Astrocyte (in vitro differentiated cells and primary cell): ENCODE data around the gene PLXDC2. TPM values are rescaled to one million over a fixed set of nuclear protein-coding genes. Genes with fewer than 3 reads are reported as not detected.
"Not testable (repeated sequence)": the region's sequence is repeated elsewhere in the genome, so short reads cannot be mapped to it uniquely, and the experiment has no call there.

Experiments used
- DNase-seq: peaks from one replicate; pipeline ENCODE4 v3.0.0-alpha.2; 2010; ENCODE audit warnings: low read depth
- FAIRE-seq: peaks from 2 replicates; lab custom pipeline; 2011; peaks lifted over from hg19 to GRCh38; lab: Jason Lieb, UNC
- H2AFZ ChIP-seq: 2 replicates; pipeline ENCODE4 v1.6.0; 2012; ENCODE audit warnings: low read depth, low read length, inconsistent platforms
- H3K27ac ChIP-seq: 2 replicates; pipeline ENCODE4 v1.5.1; 2011; ENCODE audit warnings: low read depth, low read length, inconsistent platforms
- H3K27me3 ChIP-seq: 2 replicates; pipeline ENCODE4 v1.6.0; 2011; ENCODE audit warnings: low read length, inconsistent platforms; ENCODE audit not compliant: insufficient read depth
- H3K36me3 ChIP-seq: 2 replicates; pipeline ENCODE4 v1.5.1; 2011; ENCODE audit warnings: low read length, inconsistent platforms; ENCODE audit not compliant: insufficient read depth
- H3K4me1 ChIP-seq: 2 replicates; pipeline ENCODE4 v1.5.1; 2011; ENCODE audit warnings: low read length, inconsistent platforms; ENCODE audit not compliant: insufficient read depth
- H3K4me2 ChIP-seq: 2 replicates; pipeline ENCODE4 v1.6.0; 2012; ENCODE audit warnings: low read length, inconsistent platforms
- H3K4me3 ChIP-seq: 2 replicates; pipeline ENCODE4 v1.5.1; 2011; ENCODE audit warnings: low read depth, mild to moderate bottlenecking, low read length, inconsistent platforms; ENCODE audit not compliant: insufficient read depth
- H3K79me2 ChIP-seq: 2 replicates; pipeline ENCODE4 v1.6.0; 2012; ENCODE audit warnings: mild to moderate bottlenecking, low read length, inconsistent platforms; ENCODE audit not compliant: insufficient read depth
- H3K9ac ChIP-seq: 2 replicates; pipeline ENCODE4 v1.6.0; 2012; ENCODE audit warnings: mild to moderate bottlenecking, low read length, inconsistent platforms
- H3K9me3 ChIP-seq: 2 replicates; pipeline ENCODE4 v1.5.1; 2012; ENCODE audit warnings: low read depth, mild to moderate bottlenecking, low read length, inconsistent platforms; ENCODE audit not compliant: insufficient read depth
- H4K20me1 ChIP-seq: 2 replicates; pipeline ENCODE4 v1.6.0; 2012; ENCODE audit warnings: low read length, inconsistent platforms; ENCODE audit not compliant: insufficient read depth
- H3K27ac Mint-ChIP-seq: one replicate; pipeline ENCODE4 v1.8.0; 2021; ENCODE audit warnings: mild to moderate bottlenecking, mixed read lengths; ENCODE audit not compliant: unreplicated experiment
- H3K27me3 Mint-ChIP-seq: one replicate; pipeline ENCODE4 v1.8.0; 2021; ENCODE audit warnings: low read depth, mixed read lengths; ENCODE audit not compliant: unreplicated experiment
- H3K36me3 Mint-ChIP-seq: one replicate; pipeline ENCODE4 v1.8.0; 2021; ENCODE audit warnings: low read depth, mixed read lengths; ENCODE audit not compliant: unreplicated experiment
- H3K4me1 Mint-ChIP-seq: one replicate; pipeline ENCODE4 v1.8.0; 2021; ENCODE audit warnings: low read depth, mixed read lengths; ENCODE audit not compliant: unreplicated experiment
- H3K4me3 Mint-ChIP-seq: one replicate; pipeline ENCODE4 v1.8.0; 2021; ENCODE audit warnings: mild to moderate bottlenecking, moderate library complexity, mixed read lengths; ENCODE audit not compliant: unreplicated experiment
- H3K9me3 Mint-ChIP-seq: one replicate; pipeline ENCODE4 v1.8.0; 2021; ENCODE audit warnings: mild to moderate bottlenecking, mixed read lengths; ENCODE audit not compliant: unreplicated experiment
- CTCF ChIP-seq: IDR thresholded peaks from 2 replicates; pipeline ENCODE4 v1.5.1; 2011; ENCODE audit warnings: low read depth, mild to moderate bottlenecking, inconsistent platforms, low read length, moderate library complexity; ENCODE audit not compliant: insufficient read depth
- EZH2 ChIP-seq: IDR thresholded peaks from 2 replicates; pipeline ENCODE4 v1.6.1; 2012; ENCODE audit warnings: mild to moderate bottlenecking, low read length, inconsistent platforms; ENCODE audit not compliant: insufficient read depth
- total RNA-seq: library from RNA; stranded (reverse); gene quantifications from 2 replicates; pipeline ENCODE4 v1.2.1, GENCODE V29; 2021

PLXDC2 gene
- total RNA-seq, 1 donor from 2014 or later, result 36.1 TPM

DNA sequence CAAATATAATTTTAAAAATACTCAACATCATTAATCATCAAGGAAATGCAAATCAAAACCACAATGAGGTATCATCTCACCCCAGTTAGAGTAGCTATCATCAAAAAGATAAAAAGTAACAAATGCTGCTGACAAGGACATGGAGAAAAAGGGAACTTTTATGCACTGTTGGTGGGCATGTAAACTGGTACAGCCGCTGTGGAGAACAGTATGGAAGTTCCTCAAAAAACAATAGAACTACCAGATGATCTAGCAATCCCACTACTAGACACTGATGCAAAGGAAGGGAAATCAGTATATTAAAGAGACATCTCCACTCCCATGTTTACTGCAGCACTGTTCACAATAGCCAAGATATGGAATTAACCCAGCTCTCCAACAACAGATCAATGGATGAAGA, 384.5 kb downstream of the PLXDC2 start:
- no peaks in the 10 kb centered on the region for H3K4me1 ChIP-seq
- H3K27ac Mint-ChIP-seq, result no peak overlapping the region
- no peak for FAIRE-seq
- no peaks in the 10 kb centered on the region for H3K79me2 ChIP-seq
- H3K4me1 Mint-ChIP-seq, result no peaks in the 10 kb centered on the region
- H3K9ac ChIP-seq, result no peak overlapping the region
- no peak overlapping the region for H3K4me2 ChIP-seq
- H3K36me3 Mint-ChIP-seq, result peaks cover 2% of the 10 kb centered on the region
- H4K20me1 ChIP-seq, result no peaks in the 10 kb centered on the region
- no peaks in the 10 kb centered on the region for H3K9me3 ChIP-seq
- H3K27me3 ChIP-seq, result no peaks in the 10 kb centered on the region
- H3K9me3 Mint-ChIP-seq, result no peaks in the 10 kb centered on the region
- H3K27me3 Mint-ChIP-seq, result no peaks in the 10 kb centered on the region
- no peak overlapping the region for H3K4me3 ChIP-seq
- no peak overlapping the region for H3K4me3 Mint-ChIP-seq
- no peak overlapping the region for H3K27ac ChIP-seq
- no peak overlapping the region for H2AFZ ChIP-seq
- no peaks in the 10 kb centered on the region for H3K36me3 ChIP-seq
- DNase-seq, result no peak
- TF ChIP-seq CTCF (no peak), EZH2 (no peak)

- no peaks in the 10 kb centered on the region for H3K4me1 ChIP-seq
- H3K9ac ChIP-seq, result no peak overlapping the region
- H3K27me3 ChIP-seq, result no peaks in the 10 kb centered on the region
- no peaks in the 10 kb centered on the region for H4K20me1 ChIP-seq
- no peak overlapping the region for H2AFZ ChIP-seq
- FAIRE-seq, result no peak
- Mint-ChIP-seq H3K4me3 (no peak overlapping the region), H3K36me3 (peaks cover 2% of the 10 kb centered on the region), H3K4me1 (no peaks in the 10 kb centered on the region), H3K27me3 (no peaks in the 10 kb centered on the region), H3K27ac (no peak overlapping the region), H3K9me3 (no peaks in the 10 kb centered on the region)
- TF ChIP-seq CTCF (no peak), EZH2 (no peak)
- no peaks in the 10 kb centered on the region for H3K36me3 ChIP-seq
- H3K4me3 ChIP-seq, result no peak overlapping the region
- H3K79me2 ChIP-seq, result no peaks in the 10 kb centered on the region
- H3K4me2 ChIP-seq, result no peak overlapping the region
- no peaks in the 10 kb centered on the region for H3K9me3 ChIP-seq
- no peak overlapping the region for H3K27ac ChIP-seq
- no peak for DNase-seq
These were observed 386.1 kb downstream of the PLXDC2 start for GRCh38 chr10:20202337-20202736.

DNA sequence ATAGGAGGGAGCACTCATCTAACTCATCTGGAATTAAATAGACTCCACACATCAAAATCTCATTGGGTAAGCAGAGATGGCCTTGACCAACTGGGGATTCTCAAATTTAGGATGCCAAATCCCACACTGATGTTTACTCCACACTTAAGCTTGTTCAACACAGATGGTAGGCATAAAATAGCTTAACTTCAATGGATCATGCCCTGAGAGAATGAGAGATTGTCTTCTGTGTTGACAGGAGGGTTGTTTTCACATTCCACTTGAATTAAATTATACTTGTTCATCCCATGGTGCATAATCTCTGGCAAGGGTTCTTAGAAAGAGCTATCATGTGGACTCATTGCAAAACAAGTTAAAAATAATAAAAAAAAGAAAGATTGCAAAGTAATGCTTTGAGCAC, 391.4 kb downstream of the PLXDC2 start:
- Mint-ChIP-seq H3K36me3 (peaks cover 9% of the 10 kb centered on the region), H3K27ac (no peak overlapping the region), H3K4me1 (no peaks in the 10 kb centered on the region), H3K9me3 (no peaks in the 10 kb centered on the region), H3K4me3 (no peak overlapping the region), H3K27me3 (no peaks in the 10 kb centered on the region)
- FAIRE-seq, result no peak
- no peak for DNase-seq
- H2AFZ ChIP-seq, result no peak overlapping the region
- H3K27ac ChIP-seq, result no peak overlapping the region
- no peaks in the 10 kb centered on the region for H4K20me1 ChIP-seq
- no peaks in the 10 kb centered on the region for H3K36me3 ChIP-seq
- no peak overlapping the region for H3K9ac ChIP-seq
- no peaks in the 10 kb centered on the region for H3K79me2 ChIP-seq
- no peaks in the 10 kb centered on the region for H3K4me1 ChIP-seq
- H3K4me3 ChIP-seq, result no peak overlapping the region
- H3K27me3 ChIP-seq, result no peaks in the 10 kb centered on the region
- no peaks in the 10 kb centered on the region for H3K9me3 ChIP-seq
- TF ChIP-seq EZH2 (no peak), CTCF (no peak)
- H3K4me2 ChIP-seq, result no peak overlapping the region

DNA sequence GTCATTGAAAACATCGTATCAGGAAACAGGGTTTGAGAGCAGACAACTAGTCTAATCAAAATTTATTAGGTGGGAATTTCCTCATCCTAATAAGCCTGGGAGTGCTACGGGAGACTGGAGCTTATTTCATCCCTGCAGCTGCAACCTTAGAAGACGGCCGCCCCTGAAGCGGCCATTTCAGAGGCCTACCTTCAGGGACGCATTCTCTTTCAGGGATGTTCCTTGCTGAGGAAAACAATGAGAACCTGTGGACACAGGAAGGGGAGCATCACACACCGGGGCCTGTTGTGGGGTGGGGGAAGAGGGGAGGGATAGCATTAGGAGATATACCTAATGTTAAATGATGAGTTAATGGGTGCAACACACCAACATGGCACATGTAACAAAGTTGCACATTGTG, 392.9 kb downstream of the PLXDC2 start:
- not testable (repeated sequence) for H3K9me3 ChIP-seq, H3K4me3 Mint-ChIP-seq, H3K9me3 Mint-ChIP-seq

More for the DNA sequence above, 392.9 kb downstream of the PLXDC2 start:
- not testable (repeated sequence) for H3K4me1 Mint-ChIP-seq, H3K4me1 ChIP-seq, H2AFZ ChIP-seq, H3K36me3 ChIP-seq, H3K27ac ChIP-seq, H3K27ac Mint-ChIP-seq, H3K9ac ChIP-seq, DNase-seq, H3K4me3 ChIP-seq, H3K36me3 Mint-ChIP-seq, H4K20me1 ChIP-seq, H3K79me2 ChIP-seq, H3K27me3 ChIP-seq, H3K27me3 Mint-ChIP-seq, FAIRE-seq, H3K4me2 ChIP-seq
